Esophagus (tissue), 2 donors: ENCODE measurements around the gene ARHGEF6. TPM values are rescaled to one million over a fixed set of nuclear protein-coding genes. Genes with fewer than 3 reads are reported as not detected.

Experiments used
- H3K27ac ChIP-seq, 2 donors: one replicate each; pipeline ENCODE4 v1.5.1; 2013; ENCODE audit warnings: low read depth in 2 of 2, mild to moderate bottlenecking in 2 of 2, inconsistent platforms in 1 of 2, low read length in 1 of 2, moderate library complexity in 1 of 2
- H3K27me3 ChIP-seq, 2 donors: one replicate each; pipeline ENCODE4 v1.6.1; 2013; ENCODE audit warnings: low read length in 2 of 2, control low read depth in 1 of 2, mild to moderate bottlenecking in 1 of 2; ENCODE audit not compliant: insufficient read depth in 2 of 2, control insufficient read depth in 1 of 2
- H3K36me3 ChIP-seq, 2 donors: one replicate each; pipeline ENCODE4 v1.6.1; 2013; ENCODE audit warnings: low read length in 1 of 2; ENCODE audit not compliant: control insufficient read depth in 2 of 2, insufficient read depth in 2 of 2
- H3K4me1 ChIP-seq, 2 donors: one replicate each; pipeline ENCODE4 v1.6.1; 2013; ENCODE audit warnings: low read length in 1 of 2; ENCODE audit not compliant: control insufficient read depth in 2 of 2, insufficient read depth in 2 of 2
- H3K4me3 ChIP-seq, 2 donors: one replicate each; pipeline ENCODE4 v1.5.1; 2013; ENCODE audit warnings: low read length in 2 of 2, mild to moderate bottlenecking in 2 of 2, low read depth in 1 of 2, moderate library complexity in 1 of 2
- H3K9me3 ChIP-seq, 2 donors: one replicate each; pipeline ENCODE4 v1.6.1; 2013; ENCODE audit warnings: mild to moderate bottlenecking in 2 of 2, low read depth in 1 of 2, low read length in 1 of 2, moderate library complexity in 1 of 2; ENCODE audit not compliant: control insufficient read depth in 2 of 2, insufficient read depth in 1 of 2
- WGBS, 2 donors: extraction: QIAGEN DNeasy Blood & Tissue Kit; methylation state at CpG; one replicate each; pipeline ENCODE4 v1.1.7; 2013; 5-methylcytosine and 5-hydroxymethylcytosine counted together
- polyA plus RNA-seq, 2 donors: library from polyadenylated mRNA; stranded (reverse); fragments of 200-250 nt; gene quantifications; one replicate each; pipeline ENCODE4 v1.2.3, GENCODE V29; 2013
- donor health status: healthy with polysubstance abuse.
- donor health status: Bipolar disorder and iron deficiency.

ARHGEF6 gene
- polyA plus RNA-seq, 2 donors = 0.90 to 1.3 TPM

DNA sequence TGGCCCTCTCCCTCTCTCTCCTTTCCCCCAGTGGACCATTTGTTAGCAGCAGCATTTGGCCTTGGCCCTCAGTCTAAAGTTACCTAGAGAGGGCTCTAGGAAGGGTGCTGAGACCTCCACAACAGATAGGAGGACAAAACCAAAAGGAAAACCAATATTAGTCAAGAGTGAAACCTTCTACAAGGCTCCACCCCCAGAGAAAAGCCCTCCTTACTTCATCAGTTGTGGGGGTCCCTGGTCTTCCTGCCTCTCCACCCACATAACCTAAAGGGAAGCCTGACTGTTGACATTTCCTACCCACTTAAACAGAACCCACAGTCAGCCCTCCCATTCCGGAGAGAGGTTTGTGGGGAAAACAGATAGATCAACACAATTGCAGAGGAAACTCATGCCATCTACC, 137.5 kb downstream of the ARHGEF6 start:
- H3K36me3 ChIP-seq = no peaks in the 10 kb centered on the region
- no peaks in the 10 kb centered on the region for H3K27me3 ChIP-seq
- no peaks in the 10 kb centered on the region for H3K9me3 ChIP-seq
- H3K4me1 ChIP-seq = no peaks in the 10 kb centered on the region
- H3K27ac ChIP-seq = no peak overlapping the region
- H3K4me3 ChIP-seq = no peak overlapping the region
- 68 to 72% methylated on average over 1 of the region's 1 CpG for WGBS, 2 donors

DNA sequence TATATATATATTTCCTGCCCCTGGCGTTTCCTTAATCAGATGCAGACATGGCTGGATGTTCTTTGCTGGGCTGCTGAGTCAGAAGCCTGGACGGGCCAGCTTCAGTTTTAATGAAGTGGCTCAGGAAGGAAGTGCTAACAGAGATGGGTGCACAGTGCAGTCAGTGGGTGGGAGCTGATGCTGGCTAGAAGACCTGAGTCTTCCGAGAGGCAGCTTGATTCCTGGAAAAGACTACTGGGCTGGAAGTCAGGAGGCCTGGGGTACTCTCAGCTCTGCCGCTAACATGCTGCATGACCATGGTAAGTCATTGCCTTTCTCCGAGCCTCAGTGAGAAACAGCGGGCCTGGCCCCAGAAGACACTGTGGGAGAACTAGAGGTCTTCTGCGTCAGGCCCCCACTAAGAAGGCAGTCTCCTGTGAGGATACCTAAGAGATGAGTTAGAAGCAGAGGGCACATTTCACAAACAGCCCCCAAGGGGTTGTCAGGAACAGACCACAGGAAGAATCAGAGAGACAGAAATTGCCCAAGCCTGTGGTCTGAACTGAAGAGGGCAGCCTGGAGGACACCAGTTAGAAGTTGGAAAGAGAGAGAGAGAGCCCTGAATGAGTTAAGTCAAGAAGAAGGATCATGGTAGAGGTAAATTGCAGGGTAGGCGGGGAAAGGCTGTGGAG, 141.1 kb downstream of the ARHGEF6 start:
- WGBS, 2 donors = 67 to 71% methylated on average over 8 of the region's 8 CpGs
- Histone ChIP-seq H3K27ac (no peak overlapping the region), H3K36me3 (no peaks in the 10 kb centered on the region), H3K4me1 (no peaks in the 10 kb centered on the region), H3K9me3 (no peaks in the 10 kb centered on the region), H3K4me3 (no peak overlapping the region), H3K27me3 (peaks cover 0 to 2% of the 10 kb centered on the region in 2 donors)

DNA sequence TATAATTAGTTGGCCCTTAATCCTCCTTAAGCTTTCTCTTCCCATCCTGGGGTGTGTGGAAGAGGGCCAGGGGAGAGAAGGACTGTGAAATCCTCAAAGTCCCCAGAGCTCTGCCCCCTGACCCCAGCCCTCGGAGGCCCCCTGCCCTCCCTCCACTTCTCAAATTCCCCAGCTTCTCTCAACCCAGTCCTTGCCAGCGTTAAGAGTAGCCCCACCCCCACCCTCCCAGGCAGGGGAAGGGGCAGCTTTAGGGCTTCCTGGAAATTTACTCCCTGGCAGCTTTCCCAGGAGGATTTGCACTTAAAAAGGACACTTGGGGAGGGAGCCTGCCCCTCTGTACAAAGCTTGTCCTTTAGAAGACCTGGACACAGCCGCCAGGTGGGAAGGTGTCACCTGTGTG, 144.6 kb downstream of the ARHGEF6 start:
- H3K27me3 ChIP-seq = peaks cover 0 to 8% of the 10 kb centered on the region in 2 donors
- H3K9me3 ChIP-seq = no peaks in the 10 kb centered on the region
- no peaks in the 10 kb centered on the region for H3K4me1 ChIP-seq
- H3K4me3 ChIP-seq = no peak overlapping the region
- H3K36me3 ChIP-seq = no peaks in the 10 kb centered on the region
- no peak overlapping the region for H3K27ac ChIP-seq
- 29 to 46% methylated on average over 3 of the region's 3 CpGs for WGBS, 2 donors

DNA sequence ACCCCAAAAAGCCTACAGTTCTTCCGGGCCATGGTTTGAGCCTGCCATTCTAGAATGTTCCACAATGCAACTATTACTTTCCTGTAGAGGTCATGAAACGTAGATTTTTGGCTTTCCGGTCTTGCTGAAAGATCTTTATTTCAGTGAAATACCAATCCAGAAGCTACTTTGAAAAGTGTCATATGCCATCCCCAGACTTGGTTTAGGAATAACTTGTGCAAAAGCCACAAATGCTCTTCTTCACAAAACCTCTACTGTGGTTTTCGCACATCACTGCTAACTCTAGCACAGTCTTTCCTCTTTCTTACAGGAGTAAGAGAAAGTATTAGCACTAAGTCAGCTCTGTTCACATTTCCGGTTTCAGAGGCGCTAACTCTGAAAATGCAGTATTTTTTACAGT, 145.5 kb downstream of the ARHGEF6 start:
- 71% methylated on average over 6 of the region's 6 CpGs for WGBS, 2 donors
- Histone ChIP-seq H3K27ac (no peak overlapping the region), H3K36me3 (no peaks in the 10 kb centered on the region), H3K4me1 (no peaks in the 10 kb centered on the region), H3K4me3 (no peak overlapping the region), H3K9me3 (no peaks in the 10 kb centered on the region), H3K27me3 (peaks cover 0 to 8% of the 10 kb centered on the region in 2 donors)

DNA sequence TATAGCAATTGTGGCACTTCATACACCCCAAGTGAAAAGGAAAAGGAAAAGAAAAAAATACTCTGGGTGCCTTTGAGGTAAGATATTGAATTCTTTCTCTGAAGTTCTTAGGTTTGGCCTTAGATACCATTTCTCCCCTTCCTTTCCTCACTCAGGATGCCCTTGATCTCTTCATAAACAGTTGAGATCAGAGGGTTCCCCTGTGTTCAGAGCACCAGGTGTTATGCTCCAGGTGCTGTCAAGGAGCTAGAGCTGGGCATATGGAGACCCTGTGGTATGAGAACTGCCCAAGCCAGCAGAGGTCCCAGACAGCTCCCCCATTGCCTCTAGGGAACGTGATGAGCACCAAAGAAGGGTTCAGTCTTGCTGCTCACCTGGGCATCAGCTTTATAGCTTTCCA, 149.9 kb downstream of the ARHGEF6 start:
- Histone ChIP-seq H3K4me3 (no peak overlapping the region), H3K27me3 (peaks cover 0 to 5% of the 10 kb centered on the region in 2 donors), H3K4me1 (no peaks in the 10 kb centered on the region), H3K27ac (no peak overlapping the region), H3K9me3 (no peaks in the 10 kb centered on the region), H3K36me3 (no peaks in the 10 kb centered on the region)
- 42 to 80% methylated on average over 1 of the region's 1 CpG for WGBS, 2 donors

DNA sequence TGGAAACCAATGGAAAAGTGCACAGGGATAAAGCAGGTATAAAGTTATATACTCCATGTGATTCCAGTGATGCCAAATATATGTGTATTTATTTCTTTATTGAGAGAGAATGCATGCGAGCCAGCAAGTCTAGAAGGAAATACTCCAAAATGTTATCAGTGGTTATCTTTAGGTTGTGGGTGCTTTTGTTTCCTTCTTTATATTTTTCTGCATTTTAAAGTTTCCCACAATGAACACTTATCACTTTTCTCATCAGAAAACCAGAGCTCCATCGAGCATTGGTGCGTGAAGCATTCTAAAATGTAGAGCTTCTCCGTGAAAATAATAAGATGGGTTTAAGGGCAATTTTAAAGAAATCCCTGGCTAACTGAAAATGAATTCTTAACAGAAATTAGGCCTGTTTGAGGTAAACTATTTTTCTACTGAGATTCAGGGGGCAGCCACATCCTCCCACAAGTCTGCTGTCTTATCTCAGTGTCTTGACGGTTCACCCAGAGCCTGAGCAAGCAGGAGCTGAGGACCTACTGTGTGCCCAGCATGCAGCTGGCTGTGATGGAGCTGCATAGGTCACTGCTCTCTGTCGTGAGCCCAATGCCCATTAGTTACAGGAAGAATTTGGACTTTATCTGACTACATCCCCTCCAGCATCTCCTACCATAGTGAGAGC, 151.5 kb downstream of the ARHGEF6 start:
- H3K27me3 ChIP-seq = peaks cover 0 to 5% of the 10 kb centered on the region in 2 donors
- H3K4me1 ChIP-seq = no peaks in the 10 kb centered on the region
- H3K36me3 ChIP-seq = no peaks in the 10 kb centered on the region
- H3K4me3 ChIP-seq = no peak overlapping the region
- H3K27ac ChIP-seq = no peak overlapping the region
- 59 to 68% methylated on average over 6 of the region's 6 CpGs for WGBS, 2 donors
- H3K9me3 ChIP-seq = no peaks in the 10 kb centered on the region

DNA sequence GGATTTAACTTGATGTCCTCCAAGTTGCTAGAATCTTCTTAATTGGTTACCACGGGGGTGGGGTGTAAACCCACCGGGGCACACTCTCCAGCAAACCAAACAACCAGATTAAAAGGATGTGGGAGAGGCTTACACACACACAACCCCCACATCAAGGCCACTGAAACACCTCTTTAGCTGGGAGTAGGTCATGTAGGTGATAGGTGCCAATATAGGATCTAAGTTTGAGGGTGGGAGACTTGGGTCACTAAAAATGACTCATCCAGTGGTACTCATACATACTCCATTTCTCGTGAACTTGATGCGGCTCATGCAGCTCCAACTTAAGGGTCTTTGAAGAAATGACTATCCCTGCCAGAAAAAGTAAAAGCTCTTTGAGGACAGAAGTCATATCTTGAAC, 153.3 kb downstream of the ARHGEF6 start:
- Histone ChIP-seq H3K4me3 (no peak overlapping the region), H3K27ac (no peak overlapping the region), H3K36me3 (no peaks in the 10 kb centered on the region), H3K4me1 (no peaks in the 10 kb centered on the region), H3K9me3 (no peaks in the 10 kb centered on the region), H3K27me3 (peaks cover 0 to 4% of the 10 kb centered on the region in 2 donors)
- 61 to 72% methylated on average over 4 of the region's 4 CpGs for WGBS, 2 donors

DNA sequence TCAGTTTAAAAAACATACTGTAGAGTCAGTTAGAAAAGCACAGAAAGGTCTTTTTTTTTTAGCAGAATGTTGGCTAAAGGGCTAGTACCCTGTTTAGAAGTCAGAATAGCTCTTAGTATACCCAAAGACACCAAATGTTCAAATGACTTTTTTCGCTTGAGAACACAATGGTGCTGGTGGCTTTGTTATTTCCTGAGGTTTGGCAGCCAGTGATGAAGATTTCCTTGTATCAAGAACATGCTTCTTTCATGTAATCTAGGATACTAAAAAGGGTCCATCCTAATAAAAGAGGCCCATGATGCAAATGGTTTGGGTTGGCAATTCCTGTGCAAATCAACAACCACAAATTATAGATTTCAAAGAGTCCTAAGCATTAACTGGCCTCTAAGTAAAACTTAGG, 153.8 kb downstream of the ARHGEF6 start:
- 38 to 62% methylated on average over 1 of the region's 1 CpG for WGBS, 2 donors

DNA sequence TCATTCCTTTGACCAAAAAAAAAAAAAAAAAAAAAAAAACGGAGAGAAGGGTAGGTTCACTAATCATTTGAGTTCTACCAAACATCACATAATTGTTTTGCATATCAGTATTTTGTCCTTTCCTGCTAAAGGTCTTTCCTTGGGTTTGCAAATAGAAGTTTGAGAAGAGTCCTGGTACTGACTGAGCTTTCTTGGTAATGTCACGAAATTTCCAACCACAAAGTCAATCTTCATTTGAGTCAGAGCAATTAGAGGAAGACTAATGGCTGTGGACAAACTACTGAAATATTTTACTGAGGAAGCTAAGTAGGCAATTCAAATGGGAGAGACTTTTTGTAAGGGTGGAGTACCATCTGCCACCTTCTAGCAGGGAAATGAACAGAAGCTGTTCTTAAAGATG, 154.5 kb downstream of the ARHGEF6 start:
- no peaks in the 10 kb centered on the region for H3K36me3 ChIP-seq
- H3K4me1 ChIP-seq = no peaks in the 10 kb centered on the region
- H3K27me3 ChIP-seq = peaks cover 0 to 4% of the 10 kb centered on the region in 2 donors
- H3K4me3 ChIP-seq = no peak overlapping the region
- no peaks in the 10 kb centered on the region for H3K9me3 ChIP-seq
- WGBS, 2 donors = 46 to 86% methylated on average over 2 of the region's 2 CpGs
- H3K27ac ChIP-seq = no peak overlapping the region

More for the DNA sequence above, 153.8 kb downstream of the ARHGEF6 start:
- H3K4me1 ChIP-seq = no peaks in the 10 kb centered on the region
- H3K4me3 ChIP-seq = no peak overlapping the region
- H3K9me3 ChIP-seq = no peaks in the 10 kb centered on the region
- H3K27ac ChIP-seq = no peak overlapping the region
- peaks cover 0 to 4% of the 10 kb centered on the region in 2 donors for H3K27me3 ChIP-seq
- no peaks in the 10 kb centered on the region for H3K36me3 ChIP-seq

DNA sequence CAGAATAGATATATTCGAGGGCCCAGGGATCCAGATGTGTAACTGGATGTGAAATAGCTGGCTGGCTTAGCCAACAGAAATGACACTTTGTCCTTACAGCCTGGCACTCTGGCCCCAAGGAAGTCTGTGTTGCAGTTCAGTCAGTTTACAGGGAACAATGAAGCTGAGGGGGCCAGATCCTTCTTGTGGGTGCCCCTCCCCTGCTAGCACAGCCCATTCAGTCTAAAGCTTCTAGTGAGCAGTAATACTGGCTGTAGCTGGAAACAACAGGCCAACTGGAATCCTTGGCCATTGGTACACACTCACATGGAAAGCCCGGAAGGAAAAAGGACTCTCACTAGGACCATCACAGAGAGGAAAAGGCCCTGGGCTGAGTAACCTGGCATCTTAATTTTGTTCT, 155.5 kb downstream of the ARHGEF6 start:
- Histone ChIP-seq H3K9me3 (no peaks in the 10 kb centered on the region), H3K27me3 (peaks cover 0 to 3% of the 10 kb centered on the region in 2 donors), H3K36me3 (no peaks in the 10 kb centered on the region), H3K27ac (no peak overlapping the region), H3K4me3 (no peak overlapping the region), H3K4me1 (no peaks in the 10 kb centered on the region)
- WGBS, 2 donors = 64 to 81% methylated on average over 2 of the region's 2 CpGs
